Liver (tissue), 9 donors: ENCODE measurements around the gene DRAM1. TPM values are rescaled to one million over a fixed set of nuclear protein-coding genes. Genes with fewer than 3 reads are reported as not detected.

Experiments used
- DNase-seq: peaks from one replicate; pipeline ENCODE4 v3.0.0-alpha.2; 2017; ENCODE audit warnings: low spot score
- H3K27ac ChIP-seq, 2 donors: one replicate each; pipeline ENCODE4 v1.7.0; 2013; ENCODE audit warnings: inconsistent platforms in 2 of 2, low read length in 2 of 2, control low read depth in 1 of 2, low read depth in 1 of 2, mild to moderate bottlenecking in 1 of 2
- H3K27me3 ChIP-seq, 4 donors: one replicate each; pipeline versions ENCODE4 v1.6.1 to v1.7.0; 2013; ENCODE audit warnings: low read length in 3 of 4, inconsistent platforms in 1 of 4, mild to moderate bottlenecking in 1 of 4, moderate library complexity in 1 of 4; ENCODE audit not compliant: control insufficient read depth in 4 of 4, insufficient read depth in 4 of 4
- H3K36me3 ChIP-seq, 4 donors: one replicate each; pipeline versions ENCODE4 v1.6.1 to v1.7.0; 2013; ENCODE audit warnings: low read length in 3 of 4, mild to moderate bottlenecking in 3 of 4, low read depth in 1 of 4, moderate library complexity in 1 of 4; ENCODE audit not compliant: control insufficient read depth in 4 of 4, insufficient read depth in 3 of 4
- H3K4me1 ChIP-seq, 4 donors: one replicate each; pipeline versions ENCODE4 v1.6.1 to v1.7.0; 2013; ENCODE audit warnings: low read length in 3 of 4, mild to moderate bottlenecking in 3 of 4, moderate library complexity in 1 of 4; ENCODE audit not compliant: control insufficient read depth in 4 of 4, insufficient read depth in 4 of 4
- H3K4me3 ChIP-seq, 3 donors: one replicate each; pipeline versions ENCODE4 v1.6.1 to v1.7.0; 2013; ENCODE audit warnings: low read length in 3 of 3, control low read depth in 1 of 3, low read depth in 1 of 3, mild to moderate bottlenecking in 1 of 3
- H3K9ac ChIP-seq, 2 donors: one replicate each; pipeline ENCODE4 v1.7.0; 2013; ENCODE audit warnings: low read length in 2 of 2, mild to moderate bottlenecking in 2 of 2, moderate library complexity in 2 of 2, control low read depth in 1 of 2, low read depth in 1 of 2
- H3K9me3 ChIP-seq, 4 donors: one replicate each; pipeline versions ENCODE4 v1.6.1 to v1.7.0; 2013; ENCODE audit warnings: low read length in 3 of 4; ENCODE audit not compliant: control insufficient read depth in 4 of 4
- CTCF ChIP-seq: fragments of 150-350 bp; IDR thresholded peaks from 2 replicates; pipeline ENCODE4 v1.5.1; 2017; ENCODE audit warnings: improper control_type of control experiment, low read depth, low read length; ENCODE audit not compliant: missing input control
- EGR1 ChIP-seq, 2 donors: IDR thresholded peaks; 2 replicates each; pipeline ENCODE4 v1.6.1; 2016 to 2018; ENCODE audit warnings: antibody characterized with exemption in 2 of 2, low read depth in 2 of 2
- FOXA2 ChIP-seq: IDR thresholded peaks from 2 replicates; pipeline ENCODE4 v1.6.1; 2016; ENCODE audit warnings: antibody characterized with exemption
- HNF4G ChIP-seq: IDR thresholded peaks from 2 replicates; pipeline ENCODE4 v1.6.1; 2016; ENCODE audit warnings: antibody characterized with exemption
- JUND ChIP-seq, 2 donors: IDR thresholded peaks; 2 replicates each; pipeline ENCODE4 v1.6.1; 2016; ENCODE audit warnings: antibody characterized with exemption in 2 of 2
- NR2F2 ChIP-seq: IDR thresholded peaks from 2 replicates; pipeline ENCODE4 v1.6.1; 2016; ENCODE audit warnings: antibody characterized with exemption
- REST ChIP-seq: IDR thresholded peaks from 2 replicates; pipeline ENCODE4 v1.6.1; 2016; ENCODE audit warnings: antibody characterized with exemption, mild to moderate bottlenecking
- RXRA ChIP-seq, 2 donors: IDR thresholded peaks; 2 replicates each; pipeline ENCODE4 v1.6.1; 2017 to 2018; ENCODE audit warnings: antibody characterized with exemption in 2 of 2, mild to moderate bottlenecking in 1 of 2
- SP1 ChIP-seq: IDR thresholded peaks from 2 replicates; pipeline ENCODE4 v1.6.1; 2018; ENCODE audit warnings: antibody characterized with exemption, mild to moderate bottlenecking
- TAF1 ChIP-seq: conservative IDR thresholded peaks from 2 replicates; pipeline ENCODE4 v1.6.1; 2016; ENCODE audit warnings: antibody characterized with exemption, mild to moderate bottlenecking
- ZBTB33 ChIP-seq: IDR thresholded peaks from 2 replicates; pipeline ENCODE4 v1.6.1; 2016; ENCODE audit warnings: antibody characterized with exemption
- WGBS: extraction: QIAGEN DNeasy Blood & Tissue Kit; methylation state at CpG from one replicate; pipeline ENCODE4 v1.1.7; 2013; 5-methylcytosine and 5-hydroxymethylcytosine counted together
- polyA plus RNA-seq, 2 donors: library from polyadenylated mRNA; stranded (reverse) in 1 of 2; unstranded in 1 of 2; fragments of 200-250 nt in 1 of 2; fragments of >200 nt in 1 of 2; fragmentation: Nextera tagmentation in 1 of 2; extraction: Ambion mirVana in 1 of 2; gene quantifications; one replicate each; pipeline versions ENCODE4 v1.2.1 to v1.2.3, GENCODE V29; 2013 to 2015
- total RNA-seq, 2 donors: library from RNA; depleted of rRNA; stranded (reverse); fragments of >200 nt; gene quantifications; one replicate each; pipeline ENCODE4 v1.2.3, GENCODE V29; 2014
- TF ChIP-seq, protein P1 (sequence below): IDR thresholded peaks from 2 replicates; pipeline ENCODE4 v1.6.1; 2016; ENCODE audit warnings: antibody characterized with exemption
- TF ChIP-seq, protein P2 (sequence below): IDR thresholded peaks from 2 replicates; pipeline ENCODE4 v1.6.1; 2016; ENCODE audit warnings: antibody characterized with exemption
- donor health status: healthy.
- donor health status: healthy.
- donor health status: healthy.
- donor health status: healthy.
- donor health status: healthy.

DRAM1 gene
- total and polyA plus RNA-seq, 4 donors, result 2.7 to 7.8 (median 3.4) TPM

GRCh38 chr12:101945369-101946232 is 68.2 kb downstream of the DRAM1 start:
- no peaks in the 10 kb centered on the region for H3K36me3 ChIP-seq
- H3K4me3 ChIP-seq, result no peak overlapping the region
- 55% methylated on average over 15 of the region's 15 CpGs for WGBS
- H3K9me3 ChIP-seq, result no peaks in the 10 kb centered on the region
- no peak overlapping the region for H3K9ac ChIP-seq
- TF ChIP-seq FOXA2, result no peak
- TF ChIP-seq HNF4G, result no peak
- TF ChIP-seq JUND (IDR thresholded peaks at IDR 0.05), result no peak
- TF ChIP-seq, protein P1, sequence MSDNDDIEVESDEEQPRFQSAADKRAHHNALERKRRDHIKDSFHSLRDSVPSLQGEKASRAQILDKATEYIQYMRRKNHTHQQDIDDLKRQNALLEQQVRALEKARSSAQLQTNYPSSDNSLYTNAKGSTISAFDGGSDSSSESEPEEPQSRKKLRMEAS, result no peak
- TF ChIP-seq SP1, result no peak
- no peak for TF ChIP-seq TAF1
- no peak for TF ChIP-seq NR2F2
- TF ChIP-seq RXRA (IDR thresholded peaks at IDR 0.05), result no peak
- TF ChIP-seq REST, result no peak
- TF ChIP-seq EGR1 (IDR thresholded peaks at IDR 0.05; ENCODE audit: low read depth in 2 of 2), result no peak
- TF ChIP-seq CTCF, result no peak
- TF ChIP-seq, protein P2, sequence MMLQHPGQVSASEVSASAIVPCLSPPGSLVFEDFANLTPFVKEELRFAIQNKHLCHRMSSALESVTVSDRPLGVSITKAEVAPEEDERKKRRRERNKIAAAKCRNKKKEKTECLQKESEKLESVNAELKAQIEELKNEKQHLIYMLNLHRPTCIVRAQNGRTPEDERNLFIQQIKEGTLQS, result no peak
- no peak overlapping the region for H3K27ac ChIP-seq
- no peaks in the 10 kb centered on the region for H3K27me3 ChIP-seq
- no peaks in the 10 kb centered on the region for H3K4me1 ChIP-seq
- DNase-seq, result no peak

- H3K27ac ChIP-seq, result no peak overlapping the region
- DNase-seq, result no peak
- H3K4me1 ChIP-seq, result no peaks in the 10 kb centered on the region
- H3K36me3 ChIP-seq, result no peaks in the 10 kb centered on the region
- WGBS, result 92% methylated on average over 1 of the region's 1 CpG
- H3K9me3 ChIP-seq, result no peaks in the 10 kb centered on the region
- TF ChIP-seq FOXA2, result no peak
- TF ChIP-seq ZBTB33, result no peak
- no peak overlapping the region for H3K9ac ChIP-seq
- no peaks in the 10 kb centered on the region for H3K27me3 ChIP-seq
- H3K4me3 ChIP-seq, result no peak overlapping the region
Observed at GRCh38 chr12:101946233-101946611, 68.8 kb downstream of the DRAM1 start.
